Measurements from ENCODE around the gene AP3D1.

AP3D1 gene

GRCh38 chr19:2180881-2181632 is 29.7 kb upstream of the AP3D1 start:
- no peak for DNase-seq

GRCh38 chr19:2180114-2180513 is 28.7 kb upstream of the AP3D1 start:
- no peak for DNase-seq

- DNase-seq = no peak
Measured at GRCh38 chr19:2179095-2179494, 27.7 kb upstream of the AP3D1 start.

GRCh38 chr19:2176337-2176994 is 25.1 kb upstream of the AP3D1 start:
- no peak for DNase-seq

- DNase-seq = no peak
Measured at GRCh38 chr19:2175742-2176141, 24.4 kb upstream of the AP3D1 start.

GRCh38 chr19:2173767-2174577 is 22.6 kb upstream of the AP3D1 start:
- no peak for DNase-seq

GRCh38 chr19:2173388-2173766 is 22.0 kb upstream of the AP3D1 start:
- no peak for DNase-seq

GRCh38 chr19:2171349-2172145 is 20.2 kb upstream of the AP3D1 start:
- peak; percentile 23 to 44 for DNase-seq

- DNase-seq = no peak
Measured at GRCh38 chr19:2170987-2171348, 19.6 kb upstream of the AP3D1 start.

GRCh38 chr19:2170219-2170618 is 18.9 kb upstream of the AP3D1 start:
- no peak for DNase-seq

- no peak for DNase-seq
Measured at GRCh38 chr19:2168619-2169424, 17.5 kb upstream of the AP3D1 start.

GRCh38 chr19:2167896-2168618 is 16.7 kb upstream of the AP3D1 start:
- no peak for DNase-seq

GRCh38 chr19:2166741-2167738 is 15.7 kb upstream of the AP3D1 start:
- DNase-seq = peak in 1 of 2 experiments; percentile 20

- DNase-seq = no peak
Measured at GRCh38 chr19:2164020-2164998, 12.9 kb upstream of the AP3D1 start.

- no peak for DNase-seq
Measured at GRCh38 chr19:2160379-2160778, 9.0 kb upstream of the AP3D1 start.

- DNase-seq = no peak
Measured at GRCh38 chr19:2157452-2157851, 6.1 kb upstream of the AP3D1 start.

- no peak for DNase-seq
Measured at GRCh38 chr19:2154587-2155075, 3.3 kb upstream of the AP3D1 start.

GRCh38 chr19:2150794-2151338 is 500 bp downstream of the AP3D1 start:
- no peak for DNase-seq

Data from NCI-H2081 (cell line).